OCI-LY1 (cell line): ENCODE results near the gene NDUFB1.

Experiments
- CTCF ChIP-seq: fragments of 200-600 bp; sonication (generic), shearing (Covaris generic); IDR thresholded peaks from 2 replicates; pipeline ENCODE4 v1.5.1; 2017; ENCODE audit warnings: mild to moderate bottlenecking, antibody characterized with exemption, low read length, moderate library complexity, mixed read lengths
- EZH2 ChIP-seq: fragments of 200-600 bp; sonication (generic), shearing (Covaris generic); IDR thresholded peaks from 2 replicates; pipeline ENCODE4 v1.8.0; 2017; ENCODE audit warnings: borderline replicate concordance, mixed run types, mild to moderate bottlenecking, antibody characterized with exemption, low read length, moderate library complexity, mixed read lengths

GRCh38 chr14:92160619-92161018 lies 39.1 kb upstream of the NDUFB1 start:
- no peak for TF ChIP-seq CTCF
- no peak for TF ChIP-seq EZH2
